Dendritic cell treated with granulocyte-macrophage colony-stimulating factor and Interleukin-4, amounts not matched to agents 40 ng/mL and 50 ng/mL, for 4 days (primary cell): Measurements from ENCODE around the gene SUN1.
"Not testable (repeated sequence)": the region's sequence is repeated elsewhere in the genome, so short reads cannot be mapped to it uniquely, and the experiment has no call there.

ENCODE experiments used
- H3K27ac Mint-ChIP-seq: one replicate; pipeline ENCODE4 v1.8.0; 2022; ENCODE audit warnings: mild to moderate bottlenecking, mixed read lengths
- H3K27me3 Mint-ChIP-seq: one replicate; pipeline ENCODE4 v1.8.0; 2022; ENCODE audit warnings: mild to moderate bottlenecking, mixed read lengths
- H3K36me3 Mint-ChIP-seq: one replicate; pipeline ENCODE4 v1.8.0; 2022; ENCODE audit warnings: low read depth, mixed read lengths
- H3K4me1 Mint-ChIP-seq: one replicate; pipeline ENCODE4 v1.8.0; 2022; ENCODE audit warnings: low read depth, mixed read lengths
- H3K4me3 Mint-ChIP-seq: one replicate; pipeline ENCODE4 v1.8.0; 2022; ENCODE audit warnings: mild to moderate bottlenecking, moderate library complexity, mixed read lengths
- H3K9me3 Mint-ChIP-seq: one replicate; pipeline ENCODE4 v1.8.0; 2022; ENCODE audit warnings: mixed read lengths
- intact Hi-C: fragments of 100-400 bp; cut with micrococcal nuclease; formaldehyde crosslinking; loops from one replicate; pipeline ENCODE4 v1.15.0; 2022

Gene SUN1

DNA sequence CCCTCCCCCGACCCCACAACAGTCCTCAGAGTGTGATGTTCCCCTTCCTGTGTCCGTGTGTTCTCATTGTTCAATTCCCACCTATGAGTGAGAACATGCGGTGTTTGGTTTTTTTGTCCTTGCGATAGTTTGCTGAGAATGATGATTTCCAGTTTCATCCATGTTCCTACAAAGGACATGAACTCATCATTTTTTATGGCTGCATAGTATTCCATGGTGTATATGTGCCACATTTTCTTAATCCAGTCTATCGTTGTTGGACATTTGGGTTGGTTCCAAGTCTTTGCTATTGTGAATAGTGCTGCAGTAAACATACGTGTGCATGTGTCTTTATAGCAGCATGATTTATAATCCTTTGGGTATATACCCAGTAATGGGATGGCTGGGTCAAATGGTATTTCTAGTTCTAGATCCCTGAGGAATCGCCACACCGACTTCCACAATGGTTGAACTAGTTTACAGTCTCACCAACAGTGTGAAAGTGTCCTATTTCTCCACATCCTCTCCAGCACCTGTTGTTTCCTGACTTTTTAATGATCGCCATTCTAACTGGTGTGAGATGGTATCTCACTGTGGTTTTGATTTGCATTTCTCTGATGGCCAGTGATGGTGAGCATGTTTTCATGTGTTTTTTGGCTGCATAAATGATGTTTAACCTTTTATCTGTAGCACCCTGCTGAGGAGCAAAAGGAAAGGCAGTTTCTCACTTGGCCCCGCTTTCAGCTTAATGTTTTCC is 35.7 kb upstream of the SUN1 start:
- intact Hi-C loops, H3K9me3 Mint-ChIP-seq, H3K4me3 Mint-ChIP-seq, H3K27me3 Mint-ChIP-seq, H3K36me3 Mint-ChIP-seq, H3K27ac Mint-ChIP-seq: not testable (repeated sequence)
- H3K4me1 Mint-ChIP-seq = peaks cover 20% of the 10 kb centered on the region

DNA sequence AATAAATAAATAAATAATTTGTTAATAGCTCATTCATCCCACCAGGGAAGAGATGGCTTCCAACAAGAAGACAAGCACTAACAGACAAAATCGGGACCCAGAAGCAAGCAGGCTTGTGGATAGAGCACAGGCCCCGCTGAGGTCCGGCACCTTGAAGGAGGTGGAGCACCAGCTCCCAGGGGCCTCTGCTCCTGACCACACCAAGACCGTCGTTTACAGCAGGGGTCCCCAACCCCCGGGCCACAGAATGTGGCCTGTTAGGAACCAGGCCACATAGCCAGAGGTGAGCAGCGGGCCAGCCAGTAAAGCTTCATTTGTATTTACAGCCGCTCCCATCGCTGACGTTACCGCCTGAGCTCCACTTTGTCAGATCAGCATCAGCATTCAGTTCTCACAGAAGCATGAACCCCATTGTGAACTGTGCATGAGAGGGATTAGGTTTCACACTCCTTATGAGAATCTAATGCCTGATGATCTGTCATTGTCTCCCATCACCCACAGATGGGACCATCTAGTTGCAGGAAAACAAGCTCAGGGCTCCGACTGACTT is 33.3 kb upstream of the SUN1 start:
- no peaks in the 10 kb centered on the region for H3K9me3 Mint-ChIP-seq
- H3K4me1 Mint-ChIP-seq = peaks cover 31% of the 10 kb centered on the region
- H3K27me3 Mint-ChIP-seq = peaks cover 10% of the 10 kb centered on the region
- no peak overlapping the region for H3K27ac Mint-ChIP-seq
- H3K36me3 Mint-ChIP-seq = no peaks in the 10 kb centered on the region
- intact Hi-C loops = no loop called here
- no peak overlapping the region for H3K4me3 Mint-ChIP-seq

DNA sequence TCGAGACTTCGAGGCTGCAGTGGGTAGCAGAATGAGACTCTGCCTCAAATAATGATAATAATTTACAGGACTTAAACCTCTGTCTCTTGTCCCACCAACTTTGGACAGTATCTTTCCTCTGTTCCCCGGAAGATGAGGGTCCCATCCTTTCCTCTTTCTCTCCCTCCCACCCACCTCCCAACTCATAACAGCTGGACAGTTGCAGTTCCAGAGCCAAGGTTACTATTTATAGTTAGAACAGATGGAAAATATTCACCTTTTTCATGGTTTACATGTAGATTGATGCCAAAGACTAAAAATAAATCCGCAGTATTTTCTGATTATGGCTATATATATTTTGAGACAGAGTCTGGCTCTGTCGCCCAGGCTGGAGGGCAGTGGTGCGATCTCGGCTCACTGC is 31.6 kb upstream of the SUN1 start:
- no peaks in the 10 kb centered on the region for H3K36me3 Mint-ChIP-seq
- H3K27me3 Mint-ChIP-seq = peaks cover 24% of the 10 kb centered on the region
- H3K27ac Mint-ChIP-seq = no peak overlapping the region

DNA sequence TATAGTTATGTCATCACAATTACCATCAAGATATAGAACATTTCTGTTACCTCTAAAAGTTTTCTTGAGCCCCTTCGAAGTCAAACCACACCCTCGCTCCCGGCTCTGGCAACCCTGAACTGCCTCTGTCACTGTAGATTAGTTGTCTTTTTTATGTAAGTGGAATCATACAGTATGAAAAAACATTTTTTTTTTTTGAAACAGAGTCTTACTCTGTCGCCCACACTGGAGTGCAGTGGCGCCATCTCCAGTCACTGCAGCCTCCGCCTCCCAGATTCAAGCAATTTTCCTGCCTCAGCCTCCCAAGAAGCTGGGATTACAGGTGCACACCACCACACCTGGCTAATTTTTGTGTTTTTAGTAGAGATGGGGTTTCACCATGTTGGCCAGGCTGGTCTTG is 30.9 kb upstream of the SUN1 start:
- H3K27ac Mint-ChIP-seq, H3K4me3 Mint-ChIP-seq, intact Hi-C loops, H3K9me3 Mint-ChIP-seq, H3K36me3 Mint-ChIP-seq: not testable (repeated sequence)
- peaks cover 40% of the 10 kb centered on the region for H3K4me1 Mint-ChIP-seq
- H3K27me3 Mint-ChIP-seq = peaks cover 25% of the 10 kb centered on the region

More for the DNA sequence above, 31.6 kb upstream of the SUN1 start:
- H3K9me3 Mint-ChIP-seq = no peaks in the 10 kb centered on the region
- no peak overlapping the region for H3K4me3 Mint-ChIP-seq
- H3K4me1 Mint-ChIP-seq = peaks cover 39% of the 10 kb centered on the region
- intact Hi-C loops = no loop called here

DNA sequence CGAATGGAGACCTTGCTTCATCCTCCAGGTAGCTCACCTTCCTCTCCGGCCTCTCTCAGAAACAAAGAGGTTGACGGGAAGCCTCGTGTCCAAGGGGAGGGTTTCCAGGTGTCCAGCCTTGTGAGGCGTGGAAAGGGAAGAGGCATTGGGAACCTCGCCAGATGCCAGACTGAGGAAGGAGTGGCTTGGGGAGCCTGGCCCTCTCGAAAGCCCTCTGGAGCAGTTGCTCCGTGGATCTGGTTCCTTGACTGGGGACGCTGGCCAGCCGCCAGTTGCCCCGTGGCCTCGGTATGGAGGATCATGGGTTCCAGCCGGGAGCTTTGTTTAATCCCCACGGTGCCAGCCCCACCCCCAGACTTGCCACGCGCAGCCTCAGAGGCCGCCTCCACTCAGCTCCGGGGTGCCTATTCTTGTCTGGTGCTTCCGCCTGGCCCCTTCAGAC is 30.3 kb upstream of the SUN1 start:
- H3K4me1 Mint-ChIP-seq = peaks cover 38% of the 10 kb centered on the region
- peaks cover 25% of the 10 kb centered on the region for H3K27me3 Mint-ChIP-seq
- H3K36me3 Mint-ChIP-seq = no peaks in the 10 kb centered on the region
- no peak overlapping the region for H3K27ac Mint-ChIP-seq
- no peak overlapping the region for H3K4me3 Mint-ChIP-seq
- H3K9me3 Mint-ChIP-seq = no peaks in the 10 kb centered on the region
- intact Hi-C loops = no loop called here

DNA sequence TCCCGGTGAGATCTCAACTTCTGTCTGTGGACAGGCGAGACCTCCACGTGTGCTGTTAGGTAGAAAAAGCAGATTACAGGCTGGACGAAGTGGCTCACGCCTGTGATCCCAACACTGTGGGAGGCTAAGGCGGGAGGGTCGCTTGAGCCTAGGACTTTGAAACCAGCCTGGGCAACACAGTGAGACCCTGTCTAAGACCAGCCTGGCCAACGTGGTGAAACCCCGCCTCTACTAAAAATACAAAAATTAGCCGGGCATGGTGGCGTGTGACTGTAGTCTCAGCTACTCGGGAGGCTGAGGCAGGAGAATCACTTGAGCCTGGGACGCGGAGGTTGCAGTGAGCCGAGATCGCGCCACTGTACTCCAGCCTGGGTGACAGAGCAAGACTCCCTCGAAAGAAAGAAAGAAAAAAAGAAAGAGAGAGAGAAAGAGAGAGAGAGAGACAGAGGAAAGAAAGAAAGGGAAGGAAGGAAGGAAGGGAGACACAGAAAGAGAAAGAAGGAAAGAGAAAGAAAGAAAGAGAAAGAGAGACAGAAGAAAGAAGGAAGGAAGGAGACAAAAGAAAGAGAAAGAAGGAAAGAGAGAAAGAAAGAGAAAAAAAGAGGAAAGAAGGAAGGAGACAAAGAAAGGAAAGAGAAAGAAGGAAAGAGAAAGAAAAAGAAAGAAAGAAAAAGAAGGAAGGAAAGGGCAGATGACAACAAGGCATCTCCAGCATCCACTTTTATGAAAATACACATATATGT is 29.6 kb upstream of the SUN1 start:
- Mint-ChIP-seq H3K36me3 (no peaks in the 10 kb centered on the region), H3K27me3 (peaks cover 27% of the 10 kb centered on the region), H3K4me1 (peaks cover 33% of the 10 kb centered on the region), H3K27ac (no peak overlapping the region), H3K9me3 (peaks cover 2% of the 10 kb centered on the region), H3K4me3 (no peak overlapping the region)
- intact Hi-C loops = no loop called here

DNA sequence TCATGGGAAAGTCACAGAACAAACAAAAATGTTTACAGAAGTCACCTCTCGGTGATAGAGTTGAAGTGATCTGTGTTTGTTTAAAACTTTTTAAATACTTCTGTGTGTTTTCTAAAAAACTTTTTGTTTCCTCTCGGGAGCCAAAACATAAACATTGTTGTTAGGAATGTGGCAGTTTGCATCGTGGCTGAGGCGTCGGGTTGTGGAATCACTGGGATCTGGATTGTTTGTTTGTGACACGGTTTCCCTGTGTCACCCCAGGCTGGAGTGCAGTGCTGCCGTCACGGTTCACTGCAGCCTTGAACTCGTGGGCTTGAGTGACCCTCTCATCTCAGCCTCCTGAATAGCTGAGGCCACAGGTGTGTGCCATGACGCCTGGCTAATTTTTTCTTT is 29.0 kb upstream of the SUN1 start:
- H3K27ac Mint-ChIP-seq = no peak overlapping the region
- H3K4me3 Mint-ChIP-seq = no peak overlapping the region
- H3K9me3 Mint-ChIP-seq = peaks cover 8% of the 10 kb centered on the region
- no peaks in the 10 kb centered on the region for H3K36me3 Mint-ChIP-seq
- H3K27me3 Mint-ChIP-seq = peaks cover 32% of the 10 kb centered on the region
- peaks cover 33% of the 10 kb centered on the region for H3K4me1 Mint-ChIP-seq
- intact Hi-C loops = no loop called here

DNA sequence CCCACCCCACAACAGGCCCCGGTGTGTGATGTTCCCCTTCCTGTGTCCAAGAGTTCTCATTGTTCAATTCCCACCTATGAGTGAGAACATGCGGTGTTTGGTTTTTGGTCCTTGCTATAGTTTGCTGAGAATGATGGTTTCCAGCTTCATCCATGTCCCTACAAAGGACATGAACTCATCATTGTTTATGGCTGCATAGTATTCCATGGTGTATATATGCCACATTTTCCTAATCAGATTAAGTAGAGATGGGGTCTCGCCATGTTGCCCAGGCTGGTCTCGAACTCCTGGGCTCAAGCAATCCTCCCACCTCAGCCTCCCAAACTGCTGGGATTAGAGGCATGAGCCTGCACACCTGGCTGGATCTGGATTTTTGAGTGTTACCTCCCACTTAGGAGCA is 28.5 kb upstream of the SUN1 start:
- H3K36me3 Mint-ChIP-seq, H3K4me3 Mint-ChIP-seq, H3K9me3 Mint-ChIP-seq, intact Hi-C loops, H3K27ac Mint-ChIP-seq: not testable (repeated sequence)
- H3K4me1 Mint-ChIP-seq = peaks cover 33% of the 10 kb centered on the region
- peaks cover 37% of the 10 kb centered on the region for H3K27me3 Mint-ChIP-seq

DNA sequence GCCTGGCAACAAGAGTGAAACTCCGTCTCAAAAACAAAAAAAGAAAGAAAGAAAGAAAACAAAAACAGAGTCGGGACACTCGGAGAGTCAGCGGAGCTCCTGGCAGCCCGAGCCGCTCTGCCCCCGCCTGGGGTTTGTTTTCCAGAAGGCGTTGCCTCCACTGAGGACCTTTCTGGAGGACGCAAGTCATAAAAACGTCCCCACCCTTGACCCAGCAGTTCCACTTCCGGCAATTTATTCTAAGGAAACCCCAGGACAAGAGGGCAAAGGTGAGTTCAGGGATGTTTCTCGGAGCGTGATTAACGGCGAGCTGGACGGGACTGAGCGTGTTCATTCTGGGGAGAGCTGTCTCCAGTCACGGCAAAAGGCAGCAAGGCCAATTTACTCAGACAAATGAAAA is 27.0 kb upstream of the SUN1 start:
- intact Hi-C loops = no loop called here
- Mint-ChIP-seq H3K27me3 (peaks cover 47% of the 10 kb centered on the region), H3K36me3 (peaks cover 7% of the 10 kb centered on the region), H3K9me3 (peaks cover 18% of the 10 kb centered on the region), H3K4me1 (peaks cover 31% of the 10 kb centered on the region), H3K27ac (peak overlapping the region; percentile 1), H3K4me3 (peak overlapping the region; percentile 2)

DNA sequence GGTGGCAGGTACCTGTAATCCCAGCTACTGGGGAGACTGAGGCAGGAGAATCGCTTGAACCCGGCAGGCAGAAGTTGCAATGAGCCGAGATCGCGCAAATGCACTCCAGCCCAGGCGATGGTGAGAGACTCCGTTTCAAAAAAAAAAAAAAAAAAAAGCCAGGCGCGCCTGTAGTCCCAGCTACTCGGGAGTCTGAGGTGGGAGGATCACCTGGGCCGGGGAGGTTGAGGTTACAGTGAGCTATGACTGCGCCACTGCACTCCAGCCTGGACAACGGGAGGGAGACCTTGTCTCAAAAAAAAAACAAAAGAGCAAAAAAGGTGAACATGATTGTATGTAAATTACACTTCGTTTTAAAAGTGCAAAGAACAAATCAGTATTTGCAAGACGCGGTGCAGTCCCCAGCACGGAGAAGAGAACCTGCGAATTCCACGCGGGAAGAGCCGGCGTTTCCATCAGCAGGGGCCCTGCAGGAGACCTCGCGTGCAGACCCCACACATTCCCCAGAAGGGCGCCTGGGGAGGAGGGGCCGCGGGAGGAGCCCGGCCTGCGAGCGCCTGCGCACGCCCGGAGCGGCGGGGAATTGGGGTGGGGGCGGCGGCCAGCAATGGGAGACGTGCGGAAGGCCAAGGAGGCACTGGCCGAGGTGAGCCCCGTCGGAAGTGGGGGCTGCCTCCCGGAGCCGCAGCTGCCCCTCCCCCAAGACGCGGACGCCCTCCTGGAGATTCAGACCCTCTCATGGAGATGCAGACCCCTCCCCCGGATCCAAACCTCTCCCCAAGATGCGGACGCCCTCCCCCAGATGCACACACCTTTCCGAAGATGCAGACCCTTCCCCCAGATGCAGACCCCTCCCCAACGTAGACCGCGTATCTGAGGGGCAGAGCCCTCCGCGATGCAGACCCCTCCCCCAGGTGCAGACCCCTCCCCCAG is 16.7 kb upstream of the SUN1 start:
- H3K27ac Mint-ChIP-seq = peak overlapping the region; percentile 63
- peak overlapping the region; percentile 69 for H3K4me3 Mint-ChIP-seq
- H3K27me3 Mint-ChIP-seq = peaks cover 57% of the 10 kb centered on the region
- intact Hi-C loops = loop anchor here (10.0 kb wide), 1 partner anchor 59 kb away; the partner anchor contains the start of gene GET4
- H3K4me1 Mint-ChIP-seq = peaks cover 70% of the 10 kb centered on the region
- H3K9me3 Mint-ChIP-seq = no peaks in the 10 kb centered on the region
- peaks cover 20% of the 10 kb centered on the region for H3K36me3 Mint-ChIP-seq

DNA sequence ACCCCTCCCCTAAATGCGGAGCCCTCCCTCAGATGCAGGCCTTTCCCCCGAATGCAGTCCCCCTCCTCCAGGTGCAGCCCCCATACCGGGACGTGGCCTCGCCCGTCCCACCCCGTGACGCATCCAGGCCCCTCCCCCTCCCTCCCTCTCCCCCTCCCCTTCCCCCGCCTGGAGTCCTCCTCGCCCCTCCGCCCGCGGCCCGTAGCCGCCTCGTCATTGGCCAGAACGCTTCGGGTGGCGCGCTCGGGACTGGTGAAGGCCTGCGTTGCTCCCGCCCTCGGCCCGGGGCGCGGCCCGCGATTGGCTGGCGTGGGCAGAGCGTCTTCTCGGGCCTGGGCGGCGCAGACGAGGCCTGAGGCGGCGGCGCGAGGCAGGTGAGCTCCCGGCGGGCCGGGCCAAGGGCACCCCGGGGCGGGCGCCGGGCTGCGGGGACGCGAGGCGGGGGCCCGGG is 16.0 kb upstream of the SUN1 start:
- peaks cover 58% of the 10 kb centered on the region for H3K27me3 Mint-ChIP-seq
- peaks cover 22% of the 10 kb centered on the region for H3K36me3 Mint-ChIP-seq
- H3K4me1 Mint-ChIP-seq = peaks cover 74% of the 10 kb centered on the region
- peak overlapping the region; percentile 69 for H3K4me3 Mint-ChIP-seq
- H3K27ac Mint-ChIP-seq = peak overlapping the region; percentile 63
- no peaks in the 10 kb centered on the region for H3K9me3 Mint-ChIP-seq
- intact Hi-C loops = loop anchor here (10.0 kb wide), 1 partner anchor 58 kb away; the partner anchor contains the start of gene GET4

DNA sequence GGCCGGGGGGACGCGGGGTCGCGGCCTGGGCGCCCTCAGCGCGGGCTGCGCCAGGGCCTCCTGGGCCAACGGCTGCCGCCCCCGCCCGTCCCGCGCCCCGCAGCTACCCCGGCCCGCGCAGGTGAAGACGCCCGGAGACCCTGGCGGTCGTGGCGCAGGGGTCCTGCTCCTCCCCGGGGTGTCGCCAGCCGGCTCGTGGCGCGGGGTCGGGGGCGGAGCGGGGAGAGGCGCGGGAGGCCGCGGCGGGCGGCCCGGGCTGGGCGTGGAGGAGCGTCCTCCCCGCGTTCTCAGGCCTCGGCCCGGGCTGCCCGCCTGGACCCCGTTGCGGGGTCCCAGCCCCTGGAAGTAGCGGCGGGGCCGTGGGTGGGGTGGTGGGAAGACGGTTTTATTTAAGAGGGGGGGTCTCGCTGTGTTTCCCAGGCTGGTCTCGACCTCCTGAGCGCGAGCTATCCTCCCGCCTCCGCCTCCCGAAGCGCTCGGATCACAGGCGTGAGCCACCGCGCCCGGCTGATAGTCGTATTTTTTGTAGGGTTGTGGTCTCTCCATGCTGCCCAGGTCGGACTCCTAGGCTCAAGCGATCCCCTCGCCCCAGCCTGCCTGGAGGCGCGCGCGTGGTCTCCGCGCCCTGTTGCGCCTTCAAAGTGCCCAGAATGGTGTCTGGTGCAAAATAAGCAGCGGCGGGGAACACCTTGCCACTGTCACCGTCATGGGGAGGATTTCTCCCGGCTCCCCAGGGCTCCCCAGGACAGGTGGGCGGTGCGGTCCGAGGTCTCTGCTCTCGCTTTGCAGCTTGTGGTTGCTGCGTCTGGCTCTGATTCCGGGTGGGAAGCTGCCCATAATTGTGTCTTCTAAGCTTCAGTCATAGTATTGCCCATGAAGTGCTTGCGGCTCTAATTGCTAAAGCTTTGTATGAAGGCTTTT is 15.3 kb upstream of the SUN1 start:
- peaks cover 74% of the 10 kb centered on the region for H3K4me1 Mint-ChIP-seq
- peak overlapping the region; percentile 84 for H3K4me3 Mint-ChIP-seq
- H3K36me3 Mint-ChIP-seq = peaks cover 25% of the 10 kb centered on the region
- intact Hi-C loops = loop anchor here (10.0 kb wide), 1 partner anchor 58 kb away; the partner anchor contains the start of gene GET4
- peaks cover 54% of the 10 kb centered on the region for H3K27me3 Mint-ChIP-seq
- H3K9me3 Mint-ChIP-seq = no peaks in the 10 kb centered on the region
- peak overlapping the region; percentile 58 for H3K27ac Mint-ChIP-seq
